Brain microvascular endothelial cell (primary cell): Measurements from ENCODE around the gene DNMT3B.
"Not testable (repeated sequence)": the region's sequence is repeated elsewhere in the genome, so short reads cannot be mapped to it uniquely, and the experiment has no call there.

Source experiments
- DNase-seq: peaks from one replicate; pipeline ENCODE4 v3.0.0-alpha.2; 2020
- H3K27ac ChIP-seq: fragments of 250-450 bp; sonication (Bioruptor Pico); 2 replicates; pipeline ENCODE4 v1.5.1; 2020; ENCODE audit warnings: mild to moderate bottlenecking, moderate library complexity
- H3K27me3 ChIP-seq: fragments of 250-450 bp; sonication (Bioruptor Pico); replicated peaks from 2 replicates; pipeline ENCODE4 v1.5.1; 2020; ENCODE audit warnings: mild to moderate bottlenecking
- H3K36me3 ChIP-seq: fragments of 250-450 bp; sonication (Bioruptor Pico); replicated peaks from 2 replicates; pipeline ENCODE4 v1.5.1; 2020; ENCODE audit warnings: mild to moderate bottlenecking
- H3K4me3 ChIP-seq: 2 replicates; pipeline ENCODE4 v1.5.1; 2011; ENCODE audit warnings: low read depth, mild to moderate bottlenecking, control low read depth, low read length, moderate library complexity
- CTCF ChIP-seq: IDR thresholded peaks from 2 replicates; pipeline ENCODE4 v1.5.1; 2011; ENCODE audit warnings: low read depth, mild to moderate bottlenecking, moderate library complexity, low read length, control low read depth, inconsistent platforms; ENCODE audit errors: missing control alignments
- in situ Hi-C: cut with HindIII; loops from 2 replicates; pipeline ENCODE4 v1.10.0; 2017; ENCODE audit warnings: low sequenced_read_pairs, low pct_ligation_motif_present

Gene DNMT3B

GRCh38 chr20:32792731-32793458 lies 30.7 kb downstream of the DNMT3B start:
- Histone ChIP-seq H3K27ac (no peak overlapping the region), H3K4me3 (no peak overlapping the region), H3K36me3 (no peaks in the 10 kb centered on the region), H3K27me3 (no peaks in the 10 kb centered on the region)
- peak; percentile 28 for TF ChIP-seq CTCF
- in situ Hi-C loops, result no loop called here
- DNase-seq, result no peak

GRCh38 chr20:32796383-32796948 lies 34.3 kb downstream of the DNMT3B start:
- DNase-seq, result no peak
- no peak for TF ChIP-seq CTCF
- no peak overlapping the region for H3K4me3 ChIP-seq
- peaks cover under 1% of the 10 kb centered on the region for H3K36me3 ChIP-seq
- no peak overlapping the region for H3K27ac ChIP-seq
- in situ Hi-C loops, result no loop called here
- H3K27me3 ChIP-seq, result no peaks in the 10 kb centered on the region

GRCh38 chr20:32796981-32797451 lies 34.8 kb downstream of the DNMT3B start:
- Histone ChIP-seq H3K27ac (no peak overlapping the region), H3K36me3 (peaks cover 2% of the 10 kb centered on the region), H3K4me3 (no peak overlapping the region), H3K27me3 (no peaks in the 10 kb centered on the region)
- no peak for DNase-seq
- in situ Hi-C loops, result no loop called here
- TF ChIP-seq CTCF, result no peak

- H3K27ac ChIP-seq, H3K4me3 ChIP-seq, in situ Hi-C loops, H3K27me3 ChIP-seq, H3K36me3 ChIP-seq, DNase-seq: not testable (repeated sequence)
Measured at GRCh38 chr20:32797571-32797970, 35.4 kb downstream of the DNMT3B start.

- no peak overlapping the region for H3K27ac ChIP-seq
- in situ Hi-C loops, result no loop called here
- no peak overlapping the region for H3K4me3 ChIP-seq
- peaks cover 2% of the 10 kb centered on the region for H3K36me3 ChIP-seq
- no peaks in the 10 kb centered on the region for H3K27me3 ChIP-seq
- no peak for TF ChIP-seq CTCF
- no peak for DNase-seq
Measured at GRCh38 chr20:32798046-32798981, 36.1 kb downstream of the DNMT3B start.

GRCh38 chr20:32803092-32803491 lies 40.9 kb downstream of the DNMT3B start:
- Histone ChIP-seq H3K36me3 (peaks cover 2% of the 10 kb centered on the region), H3K27ac (no peak overlapping the region), H3K4me3 (no peak overlapping the region), H3K27me3 (no peaks in the 10 kb centered on the region)
- in situ Hi-C loops, result no loop called here
- TF ChIP-seq CTCF, result no peak
- no peak for DNase-seq
